GM12878 (cell line): ENCODE results near the gene TXNDC9. TPM values are rescaled to one million over a fixed set of nuclear protein-coding genes. Genes with fewer than 3 reads are reported as not detected.

Source experiments
- ATAC-seq: fragments of 200-7000 bp; cut with Tn5 transposase; 3 replicates; pipeline ENCODE4 v1.9.1; 2020; ENCODE audit warnings: mild to moderate bottlenecking, moderate library complexity
- BruUV-seq: library from RNA; stranded (reverse); fragments of 400-500 nt; replicated peaks from 2 replicates; lab custom pipeline; 2021; lab: Mats Ljungman, UMichigan
- CTCF ChIA-PET: fragments of 300-600 bp; sonication (Branson Sonifier 250); formaldehyde crosslinking; extraction: SDS; loops from one replicate; lab custom pipeline; 2021; ENCODE audit warnings: inconsistent platforms; lab: Yijun Ruan, JAX
- POLR2A ChIA-PET: fragments of 350-600 bp; formaldehyde crosslinking; extraction: SDS; loops from one replicate; lab custom pipeline; 2021; ENCODE audit warnings: inconsistent platforms; lab: Charles Lee
- RAD21 ChIA-PET: fragments of 300-600 bp; sonication (Branson Sonifier 250); formaldehyde crosslinking; loops from one replicate; lab custom pipeline; 2023; ENCODE audit warnings: antibody characterized with exemption; ENCODE audit not compliant: unreplicated experiment; lab: Charles Lee
- SMC1A ChIA-PET: fragments of 300-600 bp; sonication (Branson Sonifier 250); formaldehyde crosslinking; loops from one replicate; lab custom pipeline; 2023; ENCODE audit not compliant: unreplicated experiment, uncharacterized antibody; lab: Charles Lee
- DNase-seq: peaks from one replicate; pipeline ENCODE4 v3.0.0-alpha.2; 2011; ENCODE audit warnings: low read depth, low spot score
- FAIRE-seq: peaks from 3 replicates; lab custom pipeline; 2011; peaks lifted over from hg19 to GRCh38; lab: Jason Lieb, UNC
- H2AFZ ChIP-seq: 2 replicates; pipeline ENCODE4 v1.6.0; 2011; ENCODE audit warnings: low read depth, low read length, control low read depth; ENCODE audit not compliant: control insufficient read depth
- H3K27ac ChIP-seq: 2 replicates; pipeline ENCODE4 v1.5.1; 2011; ENCODE audit warnings: control low read depth; ENCODE audit not compliant: control insufficient read depth, insufficient read depth
- H3K27me3 ChIP-seq, 2 experiments: replicated peaks in 1 of 2; 2 replicates each; pipeline versions ENCODE4 v1.6.0 to v1.6.1; 2011; ENCODE audit warnings: low read length in 1 of 2; ENCODE audit not compliant: control insufficient read depth in 2 of 2, insufficient read depth in 2 of 2
- H3K36me3 ChIP-seq, 2 experiments: 2 replicates each; pipeline ENCODE4 v1.5.1; 2011; ENCODE audit warnings: low read length in 1 of 2; ENCODE audit not compliant: control insufficient read depth in 2 of 2, insufficient read depth in 2 of 2
- H3K4me1 ChIP-seq: 2 replicates; pipeline ENCODE4 v1.6.1; 2011; ENCODE audit warnings: mild to moderate bottlenecking, low read length, moderate library complexity, mixed read lengths; ENCODE audit not compliant: control insufficient read depth, insufficient read depth
- H3K4me2 ChIP-seq: 2 replicates; pipeline ENCODE4 v1.6.0; 2011; ENCODE audit warnings: control low read depth; ENCODE audit not compliant: control insufficient read depth, insufficient read depth
- H3K4me3 ChIP-seq: fragments of 200-600 bp; sonication (generic); 2 replicates; pipeline ENCODE4 v1.5.1; 2016
- H3K79me2 ChIP-seq: 2 replicates; pipeline ENCODE4 v1.6.0; 2011; ENCODE audit warnings: low read length; ENCODE audit not compliant: control insufficient read depth, insufficient read depth
- H3K9ac ChIP-seq: 2 replicates; pipeline ENCODE4 v1.8.0; 2011; ENCODE audit warnings: low read length, control low read depth, mixed read lengths; ENCODE audit not compliant: control insufficient read depth, insufficient read depth
- H3K9me3 ChIP-seq: replicated peaks from 3 replicates; pipeline ENCODE4 v1.5.1; 2011; ENCODE audit warnings: mild to moderate bottlenecking, low read length; ENCODE audit not compliant: control insufficient read depth, insufficient read depth
- H4K20me1 ChIP-seq: 2 replicates; pipeline ENCODE4 v1.6.0; 2011; ENCODE audit not compliant: control insufficient read depth, insufficient read depth
- BMI1 ChIP-seq: fragments of 450-650 bp; IDR thresholded peaks from 2 replicates; pipeline ENCODE4 v1.6.1; 2016; ENCODE audit warnings: mild to moderate bottlenecking, moderate library complexity, borderline replicate concordance
- CHD4 ChIP-seq: fragments of 200-600 bp; sonication (generic); IDR thresholded peaks from 2 replicates; pipeline ENCODE4 v1.6.1; 2016; ENCODE audit warnings: mild to moderate bottlenecking
- MEF2B ChIP-seq: fragments of 450-650 bp; IDR thresholded peaks from 2 replicates; pipeline ENCODE4 v1.6.1; 2018; ENCODE audit warnings: mild to moderate bottlenecking, moderate library complexity; ENCODE audit not compliant: partially characterized antibody, poor library complexity, severe bottlenecking
- NR2C1 ChIP-seq: fragments of 450-650 bp; IDR thresholded peaks from 2 replicates; pipeline ENCODE4 v1.6.1; 2017; ENCODE audit warnings: antibody characterized with exemption, mild to moderate bottlenecking, moderate library complexity
- NRF1 ChIP-seq: conservative IDR thresholded peaks from 2 replicates; pipeline ENCODE4 v1.6.1; 2011; ENCODE audit warnings: mild to moderate bottlenecking, low read depth, low read length, improper control_type of control experiment
- PAX5 ChIP-seq: IDR thresholded peaks from 2 replicates; pipeline ENCODE4 v1.6.1; 2011; ENCODE audit warnings: low read depth, low read length, borderline replicate concordance
- POLR2AphosphoS2 ChIP-seq: IDR thresholded peaks from 2 replicates; pipeline ENCODE4 v1.6.1; 2011; ENCODE audit warnings: low read depth, mild to moderate bottlenecking, low read length, improper control_type of control experiment, moderate library complexity
- RUNX3 ChIP-seq: IDR thresholded peaks from 2 replicates; pipeline ENCODE4 v1.6.1; 2012; ENCODE audit warnings: low read length, inconsistent platforms
- SRF ChIP-seq, 2 experiments: IDR thresholded peaks; 2 replicates each; pipeline ENCODE4 v1.6.1; 2011; ENCODE audit warnings: low read depth in 2 of 2, low read length in 2 of 2, mild to moderate bottlenecking in 1 of 2, moderate library complexity in 1 of 2
- WGBS: methylation state at CpG from one replicate; pipeline ENCODE4 v1.1.6; 2016; ENCODE audit warnings: low lambda C conversion rate; ENCODE audit not compliant: insufficient replicate concordance, insufficient coverage; ENCODE audit errors: missing lambda C conversion rate; 5-methylcytosine and 5-hydroxymethylcytosine counted together
- in situ Hi-C: fragments of 300-500 bp; cut with MboI; formaldehyde crosslinking; loops from 9 replicates; pipeline ENCODE4 v1.14.3; 2018; ENCODE audit warnings: mixed read lengths
- intact Hi-C: fragments of 100-400 bp; cut with micrococcal nuclease; formaldehyde crosslinking; loops from one replicate; pipeline ENCODE4 v1.14.2; 2022; ENCODE audit not compliant: unreplicated experiment
- polyA plus RNA-seq, 11 experiments: library from polyadenylated mRNA; depleted of rRNA in 4 of 11; unstranded in 6 of 11; stranded (reverse) in 5 of 11; fragments of >200 nt; fragmentation: Nextera tagmentation in 4 of 11; fragmentation: Illumina TruSeq in 1 of 11; extraction: Ambion mirVana in 4 of 11; extraction: Trizol in 1 of 11; gene quantifications; 1 replicate in 1 of 11; 2 replicates in 10 of 11; pipeline versions ENCODE4 v1.2.1 to v1.2.3, GENCODE V29; 2011 to 2016; ENCODE audit warnings: inconsistent platforms in 2 of 11, missing spikeins in 2 of 11, low read depth in 1 of 11
- total RNA-seq, 4 experiments: library from RNA; depleted of rRNA in 3 of 4; stranded (reverse); fragments of >200 nt in 3 of 4; fragmentation: Illumina TruSeq in 1 of 4; extraction: Trizol in 1 of 4; gene quantifications; 2 replicates each; pipeline versions ENCODE4 v1.2.1 to v1.2.3, GENCODE V29; 2013 to 2021

The TXNDC9 gene
- total and polyA plus RNA-seq, 10 of the 15 experiments (the other 5 are each of a cell fraction or from before 2014, with no cell fraction given) = 27.0 to 170 (median 50.9) TPM

DNA sequence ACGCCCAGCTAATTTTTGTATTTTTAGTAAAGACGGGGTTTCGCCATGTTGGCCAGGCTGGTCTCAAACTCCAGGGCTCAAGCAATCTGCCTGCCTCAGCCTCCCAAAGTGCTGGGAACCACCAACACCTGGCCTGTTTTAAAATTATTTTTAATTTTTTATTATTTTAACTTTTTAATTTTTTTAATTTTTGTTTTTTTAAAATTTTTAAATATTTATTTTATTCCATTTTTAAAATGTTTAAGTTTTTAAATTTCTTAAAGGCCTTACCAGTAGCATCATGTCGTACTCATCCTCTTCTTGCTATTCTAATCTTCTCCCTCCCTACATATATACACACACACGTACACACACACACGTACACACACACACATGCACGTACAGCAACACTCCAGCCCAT, 36.6 kb downstream of the TXNDC9 start:
- in situ Hi-C loops = no loop called here
- POLR2A ChIA-PET = no interaction called here
- Histone ChIP-seq H3K27me3 (no peaks in the 10 kb centered on the region), H3K9ac (no peak overlapping the region)
- no peak for TF ChIP-seq NRF1
- TF ChIP-seq PAX5 = no peak
- no peak for TF ChIP-seq NR2C1
- no peak for TF ChIP-seq CHD4
- no peak for TF ChIP-seq POLR2AphosphoS2
- no peak for TF ChIP-seq BMI1
- TF ChIP-seq, all 136 proteins: peak for 0
- WGBS = 91% methylated on average over 7 of the region's 7 CpGs
- Histone ChIP-seq H3K79me2 (no peaks in the 10 kb centered on the region), H3K4me3 (no peak overlapping the region), H3K9me3 (no peaks in the 10 kb centered on the region), H3K36me3 (no peaks in the 10 kb centered on the region), H3K4me1 (no peaks in the 10 kb centered on the region), H3K4me2 (no peak overlapping the region), H3K27ac (no peak overlapping the region), H2AFZ (no peak overlapping the region), H4K20me1 (no peaks in the 10 kb centered on the region)
- ChIA-PET SMC1A (no interaction called here), CTCF (no interaction called here), RAD21 (no interaction called here)
- BruUV-seq = no TSS peak
- no peak for DNase-seq
- intact Hi-C loops = no loop called here
- FAIRE-seq = no peak
- ATAC-seq = no peak

DNA sequence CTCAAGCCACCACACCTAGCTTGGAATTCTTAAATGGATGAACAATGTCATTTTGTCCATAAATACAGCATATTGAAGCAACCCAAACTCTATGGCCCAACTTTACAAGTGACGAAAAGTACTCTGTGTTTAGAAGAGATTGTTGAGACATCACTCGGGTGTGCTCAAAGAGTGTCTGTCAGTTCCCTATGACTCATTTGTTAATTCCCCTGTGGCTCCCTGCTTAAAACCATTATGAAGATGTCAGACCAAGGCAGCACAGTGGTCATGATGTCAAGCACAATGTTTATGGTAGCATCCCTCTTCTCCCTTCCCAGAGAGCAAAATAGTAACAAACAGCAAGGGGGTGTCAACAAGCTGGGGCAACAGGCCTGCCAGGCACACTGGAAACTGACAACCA, 38.1 kb downstream of the TXNDC9 start:
- BruUV-seq = no TSS peak
- Histone ChIP-seq H3K4me3 (no peak overlapping the region), H2AFZ (no peak overlapping the region), H3K36me3 (no peaks in the 10 kb centered on the region), H3K79me2 (no peaks in the 10 kb centered on the region), H3K27me3 (no peaks in the 10 kb centered on the region), H3K9me3 (no peaks in the 10 kb centered on the region), H4K20me1 (no peaks in the 10 kb centered on the region), H3K9ac (no peak overlapping the region), H3K4me1 (no peaks in the 10 kb centered on the region), H3K4me2 (no peak overlapping the region), H3K27ac (no peak overlapping the region)
- ATAC-seq (peak; percentile 48), FAIRE-seq (no peak), DNase-seq (no peak)
- ChIA-PET RAD21 (no interaction called here), POLR2A (interaction anchor here (0.7 kb wide), 1 partner anchor 41 kb away, joined by 3 read pairs; no protein-coding TSS in a partner anchor), SMC1A (no interaction called here), CTCF (interaction anchor here (1.4 kb wide), 1 partner anchor 68 kb away, joined by 4 read pairs; no protein-coding TSS in a partner anchor)
- WGBS = 42% methylated on average over 2 of the region's 2 CpGs
- intact Hi-C loops = no loop called here
- peak; percentile 32 for TF ChIP-seq MEF2B
- no peak for TF ChIP-seq SRF (IDR thresholded peaks at IDR 0.05; ENCODE audit: low read depth in 2 of 2, low read length in 2 of 2)
- TF ChIP-seq RUNX3 = no peak
- in situ Hi-C loops = no loop called here
